Astrocyte (in vitro differentiated cells and primary cell): Measurements from ENCODE around the gene SERF2.

Source experiments
- EZH2 ChIP-seq: IDR thresholded peaks from 2 replicates; pipeline ENCODE4 v1.6.1; 2012; ENCODE audit warnings: mild to moderate bottlenecking, low read length, inconsistent platforms; ENCODE audit not compliant: insufficient read depth
- TF ChIP-seq, protein P1 (sequence below): IDR thresholded peaks from 2 replicates; pipeline ENCODE4 v1.5.1; 2011; ENCODE audit warnings: low read depth, mild to moderate bottlenecking, inconsistent platforms, low read length, moderate library complexity; ENCODE audit not compliant: insufficient read depth

DNA sequence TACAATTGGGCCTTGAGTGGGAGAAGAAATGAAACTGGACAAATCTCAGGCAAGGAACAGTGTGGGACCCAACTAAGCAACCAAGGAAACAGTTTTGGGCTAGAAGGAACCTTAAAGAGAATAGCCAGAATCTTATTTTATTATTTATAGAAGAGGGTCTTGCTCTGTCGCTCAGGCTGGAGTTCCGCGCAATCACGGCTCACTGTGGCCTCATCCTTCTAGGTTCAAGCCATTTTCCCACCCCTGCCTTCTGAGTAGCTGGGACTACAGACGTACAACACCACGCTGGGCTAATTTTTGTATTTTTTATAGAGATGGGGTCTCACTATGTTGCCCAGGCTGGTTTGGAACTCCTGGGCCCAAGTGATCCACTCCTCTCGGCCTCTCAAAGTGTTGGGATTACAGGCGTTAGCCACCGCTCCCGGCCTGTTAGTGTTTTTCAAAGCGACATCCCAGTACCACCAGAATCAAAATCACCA, 33.9 kb downstream of the SERF2 start:
- TF ChIP-seq, protein P1, sequence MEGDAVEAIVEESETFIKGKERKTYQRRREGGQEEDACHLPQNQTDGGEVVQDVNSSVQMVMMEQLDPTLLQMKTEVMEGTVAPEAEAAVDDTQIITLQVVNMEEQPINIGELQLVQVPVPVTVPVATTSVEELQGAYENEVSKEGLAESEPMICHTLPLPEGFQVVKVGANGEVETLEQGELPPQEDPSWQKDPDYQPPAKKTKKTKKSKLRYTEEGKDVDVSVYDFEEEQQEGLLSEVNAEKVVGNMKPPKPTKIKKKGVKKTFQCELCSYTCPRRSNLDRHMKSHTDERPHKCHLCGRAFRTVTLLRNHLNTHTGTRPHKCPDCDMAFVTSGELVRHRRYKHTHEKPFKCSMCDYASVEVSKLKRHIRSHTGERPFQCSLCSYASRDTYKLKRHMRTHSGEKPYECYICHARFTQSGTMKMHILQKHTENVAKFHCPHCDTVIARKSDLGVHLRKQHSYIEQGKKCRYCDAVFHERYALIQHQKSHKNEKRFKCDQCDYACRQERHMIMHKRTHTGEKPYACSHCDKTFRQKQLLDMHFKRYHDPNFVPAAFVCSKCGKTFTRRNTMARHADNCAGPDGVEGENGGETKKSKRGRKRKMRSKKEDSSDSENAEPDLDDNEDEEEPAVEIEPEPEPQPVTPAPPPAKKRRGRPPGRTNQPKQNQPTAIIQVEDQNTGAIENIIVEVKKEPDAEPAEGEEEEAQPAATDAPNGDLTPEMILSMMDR, result no peak
- TF ChIP-seq EZH2, result no peak
